Urothelium cell line (cell line): ENCODE measurements around the gene ZNF177.
A peak's percentile ranks its signal among the peaks of the same experiment; 100 is the strongest.
"Not testable (repeated sequence)": the region's sequence is repeated elsewhere in the genome, so short reads cannot be mapped to it uniquely, and the experiment has no call there.

Experiments used
- DNase-seq: peaks from one replicate; pipeline ENCODE4 v3.0.0; 2011; ENCODE audit warnings: low spot score, mixed read lengths
- FAIRE-seq: peaks from 2 replicates; lab custom pipeline; 2011; peaks lifted over from hg19 to GRCh38; lab: Jason Lieb, UNC

Gene ZNF177

GRCh38 chr19:9362905-9363304 is at the start of gene ZNF177:
Gene ZNF177 (plus strand): TSS chr19:9363013. CDS start chr19:9378312, 15,299 bp downstream.
- DNase-seq (peak; percentile 34), FAIRE-seq (no peak)

- FAIRE-seq (no peak), DNase-seq (no peak)
Measured at GRCh38 chr19:9313756-9314155, 49.1 kb upstream of the ZNF177 start.

GRCh38 chr19:9321338-9321737 is 41.5 kb upstream of the ZNF177 start:
- DNase-seq: no peak
- FAIRE-seq: no peak

GRCh38 chr19:9321756-9322155 is 41.1 kb upstream of the ZNF177 start:
- not testable (repeated sequence) for DNase-seq

GRCh38 chr19:9322201-9322600 is 40.6 kb upstream of the ZNF177 start:
- FAIRE-seq, DNase-seq: not testable (repeated sequence)

More at GRCh38 chr19:9321756-9322155, 41.1 kb upstream of the ZNF177 start:
- FAIRE-seq: not testable (repeated sequence)

- DNase-seq: no peak
- no peak for FAIRE-seq
Measured at GRCh38 chr19:9323557-9323918, 39.3 kb upstream of the ZNF177 start.

- FAIRE-seq (no peak), DNase-seq (peak; percentile 73)
Measured at GRCh38 chr19:9323919-9324583, 38.8 kb upstream of the ZNF177 start, which contains the start of gene ZNF559. Gene ZNF559 (plus strand): TSS chr19:9324179. CDS start chr19:9338550, 14,371 bp downstream.

GRCh38 chr19:9324584-9324962 is 38.2 kb upstream of the ZNF177 start:
- DNase-seq (no peak), FAIRE-seq (no peak)

- no peak for FAIRE-seq
- no peak for DNase-seq
Measured at GRCh38 chr19:9329999-9330398, 32.8 kb upstream of the ZNF177 start.

- FAIRE-seq (no peak), DNase-seq (no peak)
Measured at GRCh38 chr19:9342610-9343304, 20.1 kb upstream of the ZNF177 start.

- FAIRE-seq (no peak), DNase-seq (no peak)
Measured at GRCh38 chr19:9345005-9345404, 17.8 kb upstream of the ZNF177 start.

GRCh38 chr19:9348253-9348652 is 14.6 kb upstream of the ZNF177 start:
- FAIRE-seq: no peak
- no peak for DNase-seq

GRCh38 chr19:9348671-9349070 is 14.1 kb upstream of the ZNF177 start:
- DNase-seq (no peak), FAIRE-seq (no peak)

GRCh38 chr19:9352505-9352904 is 10.3 kb upstream of the ZNF177 start:
- DNase-seq (no peak), FAIRE-seq (no peak)

GRCh38 chr19:9353011-9353410 is 9.8 kb upstream of the ZNF177 start:
- DNase-seq (no peak), FAIRE-seq (no peak)

- FAIRE-seq (no peak), DNase-seq (no peak)
Measured at GRCh38 chr19:9354651-9355050, 8.2 kb upstream of the ZNF177 start.

GRCh38 chr19:9370738-9371619 is 8.2 kb downstream of the ZNF177 start:
- DNase-seq (no peak), FAIRE-seq (no peak)

GRCh38 chr19:9381361-9381785 is 18.6 kb downstream of the ZNF177 start:
- no peak for DNase-seq
- FAIRE-seq: no peak

- DNase-seq: no peak
- FAIRE-seq: no peak
Measured at GRCh38 chr19:9406798-9407352, 44.1 kb downstream of the ZNF177 start.

GRCh38 chr19:9407827-9408226 is 45.0 kb downstream of the ZNF177 start:
- DNase-seq (no peak), FAIRE-seq (no peak)
